Stimulated activated CD8-positive, alpha-beta memory T cell treated with anti-CD3 and anti-CD28 coated beads, Interleukin-4, amount 100 ng/mL, for 1 hour (primary cell): ENCODE results near the gene ACACA.
A peak's percentile ranks its signal among the peaks of the same experiment; 100 is the strongest.

Experiments
- DNase-seq, 2 donors: peaks; one replicate each; pipeline ENCODE4 v3.0.0-alpha.2; 2020; ENCODE audit warnings: low read depth in 2 of 2, low spot score in 1 of 2

ACACA gene

DNA sequence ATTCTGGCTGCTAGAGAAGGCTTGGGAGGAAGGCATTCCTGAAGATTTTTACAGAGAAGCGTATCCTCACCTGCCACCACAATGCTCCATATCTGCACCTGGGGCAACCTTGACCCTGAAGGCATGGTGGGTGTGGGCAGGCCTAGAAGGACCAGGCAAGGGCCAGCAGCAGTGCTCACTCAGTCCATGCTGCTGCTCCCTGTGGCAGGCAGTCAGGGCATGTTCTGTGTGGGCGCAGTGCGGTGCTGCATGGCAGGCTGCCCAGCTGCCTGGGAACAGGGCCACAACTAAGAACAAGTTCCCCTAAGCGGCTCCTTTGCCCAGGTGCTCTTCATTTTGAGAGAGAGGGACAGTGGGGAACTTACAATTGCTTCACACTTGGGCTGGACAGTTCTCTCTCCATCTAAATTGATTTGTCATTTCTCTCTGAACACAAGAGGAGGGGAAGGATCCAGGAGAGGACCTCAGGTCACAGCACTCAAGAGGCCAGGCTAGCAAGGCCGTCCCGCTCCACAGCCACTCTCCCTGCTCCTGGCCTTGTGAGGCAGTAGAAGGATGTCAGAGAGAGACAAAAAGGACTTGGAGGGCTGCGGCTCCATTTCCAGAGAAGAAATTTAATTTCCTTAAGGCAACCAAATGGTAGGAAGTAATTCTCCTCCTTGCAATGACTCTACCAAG is 299.1 kb downstream of the ACACA start:
- DNase-seq, result no peak

DNA sequence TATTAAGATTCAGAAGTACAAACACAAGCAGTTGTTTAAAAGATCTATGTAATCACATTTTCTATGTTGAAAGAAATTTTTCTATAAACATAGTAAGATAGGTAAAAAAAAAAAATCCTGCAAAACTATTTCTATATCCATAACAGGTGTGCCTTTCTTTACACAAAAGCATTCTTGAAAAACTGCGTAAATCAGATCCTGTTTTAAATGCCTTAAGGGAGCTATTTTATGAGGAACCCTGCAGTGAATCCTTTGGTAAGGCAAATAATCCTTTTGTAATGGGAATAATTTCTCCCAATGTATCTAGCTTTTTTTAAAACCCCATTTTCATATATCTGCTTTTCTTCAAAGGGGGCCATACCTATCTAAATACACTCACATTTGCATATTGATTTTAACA is 300.6 kb downstream of the ACACA start:
- no peak for DNase-seq

DNA sequence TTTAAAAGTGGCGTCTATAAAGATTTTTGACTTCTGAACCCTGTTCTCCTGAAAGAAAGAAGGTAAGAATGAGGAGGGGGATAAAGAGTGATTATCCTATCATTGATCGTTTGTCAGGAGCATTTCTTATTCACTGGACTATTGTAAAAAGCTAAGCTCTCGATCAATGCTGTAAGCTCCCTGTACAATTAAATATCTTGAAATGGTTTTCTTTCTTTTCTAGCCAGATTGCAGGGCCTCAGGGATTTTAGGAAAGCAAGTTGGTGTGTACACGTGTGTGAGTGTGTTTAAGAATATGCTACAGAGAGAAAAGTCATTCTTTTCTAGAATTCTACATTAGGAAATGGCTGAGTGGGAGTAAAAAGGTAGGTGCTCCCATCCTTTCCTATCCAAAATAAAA is 303.4 kb downstream of the ACACA start:
- no peak for DNase-seq

DNA sequence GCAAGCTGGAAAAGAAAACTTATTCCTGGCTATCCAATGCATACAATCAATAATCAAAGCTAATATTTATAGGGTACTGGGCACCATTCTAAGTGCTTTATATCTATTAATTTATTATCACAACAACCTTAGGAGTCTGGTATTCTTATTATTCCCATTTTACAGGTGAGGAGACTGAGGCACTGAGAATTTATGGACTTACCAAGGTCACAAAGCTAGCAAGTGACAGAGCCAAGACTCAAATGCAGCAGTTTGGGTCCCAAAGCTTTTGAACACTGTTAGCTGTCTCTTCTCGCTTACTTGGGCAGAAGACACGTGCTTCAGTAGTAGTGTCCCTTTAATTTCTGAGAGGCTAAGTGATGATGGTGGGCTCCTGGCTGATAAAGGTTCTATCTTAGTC is 305.3 kb downstream of the ACACA start:
- DNase-seq, result no peak

DNA sequence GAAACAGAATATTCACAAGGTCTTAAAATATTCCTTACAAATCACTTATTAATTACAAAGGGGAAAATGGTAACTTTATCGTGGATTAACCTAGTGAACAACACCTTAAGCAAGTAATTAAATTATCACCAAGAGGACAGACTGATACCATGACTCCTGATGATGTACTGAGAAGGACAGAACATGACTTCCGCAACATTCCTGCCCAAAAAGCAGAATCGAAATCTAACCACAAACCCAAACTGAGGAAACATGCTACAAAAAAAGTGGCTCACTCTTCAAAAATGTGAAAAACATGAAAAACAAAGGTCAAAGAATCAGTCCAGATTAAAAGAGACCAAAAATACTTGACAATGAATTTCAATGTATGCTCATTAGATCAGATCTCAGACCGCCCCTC is 306.4 kb downstream of the ACACA start:
- no peak for DNase-seq

DNA sequence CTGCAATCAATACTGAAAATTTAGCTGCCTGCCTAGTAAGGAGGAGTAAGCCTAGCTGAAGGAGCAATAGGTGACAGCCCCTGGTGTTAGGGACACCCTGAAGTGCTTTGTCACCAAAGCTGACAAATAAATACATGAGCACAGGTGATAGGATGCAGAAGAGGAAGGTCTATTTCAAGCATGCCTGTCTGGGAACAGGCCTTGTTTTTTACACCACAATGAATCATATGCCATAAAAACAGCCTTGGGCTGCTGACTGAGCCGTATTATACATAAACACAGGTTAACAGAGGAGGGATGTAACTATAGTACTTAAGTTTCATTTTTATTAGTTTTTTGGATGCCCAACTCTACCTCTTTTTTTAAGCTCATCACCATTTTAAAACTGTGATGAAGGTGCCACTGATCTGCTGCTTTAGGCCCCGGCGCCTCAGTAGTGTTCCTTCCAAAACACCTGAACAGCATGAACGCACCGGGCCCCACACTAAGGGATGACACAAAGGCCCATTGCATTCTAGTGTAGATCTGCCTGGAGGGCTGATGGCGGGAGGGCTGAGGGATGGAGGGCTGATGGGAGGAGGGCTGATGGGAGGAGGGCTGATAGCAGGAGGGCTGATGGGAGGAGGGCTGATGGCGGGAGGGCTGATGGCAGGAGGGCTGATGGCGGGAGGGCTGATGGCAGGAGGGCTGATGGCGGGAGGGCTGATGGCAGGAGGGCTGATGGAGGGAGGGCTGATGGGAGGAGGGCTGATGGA is 307.5 kb downstream of the ACACA start:
- no peak for DNase-seq

DNA sequence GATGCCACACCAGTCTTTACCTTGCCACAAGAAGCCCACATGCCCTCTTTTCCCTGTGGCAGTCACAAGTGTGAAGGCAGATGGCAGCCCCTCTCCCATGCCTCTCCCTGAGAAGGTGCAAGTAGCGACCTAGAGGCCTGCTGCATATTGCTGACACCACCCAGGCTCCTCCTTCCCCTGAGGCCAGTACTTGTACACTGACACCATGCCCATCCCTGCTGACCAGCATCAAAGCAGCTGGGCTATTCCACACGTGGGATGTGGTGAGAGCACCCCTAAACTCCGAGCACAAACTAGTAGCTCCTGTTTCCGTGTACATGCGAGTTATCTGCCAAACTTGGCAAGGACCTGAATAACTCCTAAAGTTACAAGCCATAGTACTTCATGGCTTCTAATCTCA is 308.5 kb downstream of the ACACA start:
- no peak for DNase-seq

DNA sequence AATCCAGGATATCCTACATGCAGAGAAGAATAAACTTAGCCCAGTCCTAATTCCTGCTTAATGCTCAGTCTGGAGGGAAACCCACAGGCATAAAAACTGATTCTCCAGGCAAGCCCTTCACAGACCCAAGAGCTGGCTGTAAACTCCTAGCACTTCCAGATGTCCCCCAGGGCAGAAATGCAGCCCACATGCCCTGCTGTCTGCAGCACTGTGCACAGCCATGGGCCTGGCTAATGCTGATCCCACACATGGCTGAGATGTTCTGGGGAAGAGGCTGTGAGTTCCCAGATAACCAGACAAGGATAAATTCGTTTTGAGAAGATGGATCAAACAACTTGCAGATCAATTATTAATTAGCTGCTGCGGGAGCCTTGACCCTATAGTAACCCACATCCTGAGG is 309.5 kb downstream of the ACACA start:
- DNase-seq, result no peak

DNA sequence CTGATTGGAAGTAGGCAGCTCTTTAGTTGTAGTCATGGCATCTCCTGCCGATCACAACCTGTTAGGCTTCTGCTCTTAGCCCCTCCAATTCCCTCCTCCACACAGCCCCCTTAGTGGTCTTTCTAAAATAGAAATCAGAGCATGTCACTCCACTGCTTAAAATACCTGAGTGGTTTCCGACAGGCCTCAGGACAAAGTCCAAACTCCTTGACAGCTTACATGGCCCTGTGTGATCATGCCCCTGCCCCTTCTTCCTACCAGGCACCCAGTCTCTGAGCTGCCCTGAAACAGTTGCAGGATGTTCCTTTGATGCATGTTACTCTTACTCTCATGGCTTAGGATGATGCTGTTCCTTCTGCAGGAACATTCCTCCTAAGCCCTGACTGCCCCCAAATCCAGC is 310.6 kb downstream of the ACACA start:
- no peak for DNase-seq

DNA sequence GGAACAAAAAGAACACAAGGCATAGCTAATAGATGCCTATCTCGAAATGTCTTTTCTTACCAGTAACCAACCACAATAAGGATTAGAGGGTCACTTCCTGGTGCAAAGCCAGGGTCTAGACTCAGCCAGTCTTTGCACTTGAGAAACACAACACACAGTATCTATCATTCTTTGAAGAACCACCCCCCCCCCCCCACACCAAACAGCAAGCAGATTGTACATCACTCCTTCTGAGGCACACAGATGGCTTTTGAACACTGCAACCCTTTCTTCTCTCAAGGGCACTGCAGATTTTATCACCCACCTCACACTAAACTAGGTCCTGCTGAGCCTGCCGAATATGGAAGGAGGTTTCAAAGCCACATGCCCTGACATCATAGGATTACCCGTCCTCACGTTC is 312.2 kb downstream of the ACACA start:
- no peak for DNase-seq

DNA sequence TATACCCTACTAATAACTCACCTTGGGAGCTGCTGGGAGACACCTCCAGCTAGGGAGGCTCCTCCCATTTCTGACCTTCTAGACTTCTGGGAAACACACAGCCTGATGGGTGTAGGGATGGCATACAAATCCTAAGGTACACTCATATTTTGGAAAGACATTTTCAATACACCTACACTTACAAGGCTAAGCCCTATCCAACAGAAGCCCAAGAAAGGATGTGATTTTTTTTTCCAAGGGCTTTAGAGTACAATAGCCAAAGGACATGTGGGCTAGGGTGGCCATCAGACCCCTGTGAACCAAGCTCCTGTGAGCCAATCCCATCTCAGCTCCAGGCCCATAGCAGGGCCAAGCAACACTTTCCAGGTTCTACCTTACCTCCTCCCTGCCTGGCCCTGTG is 313.9 kb downstream of the ACACA start:
- DNase-seq, result no peak

DNA sequence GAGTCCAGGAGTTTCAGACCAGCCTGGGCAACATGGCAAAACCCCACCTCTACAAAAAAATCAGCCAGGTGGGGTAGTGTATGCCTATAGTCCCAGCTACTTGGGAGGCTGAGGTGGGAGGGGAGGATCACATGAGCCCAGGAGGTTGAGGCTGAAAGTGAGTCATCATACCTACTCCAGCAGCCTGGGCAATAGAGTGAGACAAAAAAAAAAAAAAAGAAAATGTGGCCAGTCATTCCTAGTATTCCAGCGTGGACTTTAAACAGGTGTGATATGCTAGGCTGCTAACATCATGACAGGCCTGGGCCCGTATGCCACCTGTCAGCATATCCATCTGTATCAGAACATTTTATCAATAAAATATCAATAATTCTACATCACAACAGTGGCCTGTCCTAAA is 314.6 kb downstream of the ACACA start:
- DNase-seq, result no peak

DNA sequence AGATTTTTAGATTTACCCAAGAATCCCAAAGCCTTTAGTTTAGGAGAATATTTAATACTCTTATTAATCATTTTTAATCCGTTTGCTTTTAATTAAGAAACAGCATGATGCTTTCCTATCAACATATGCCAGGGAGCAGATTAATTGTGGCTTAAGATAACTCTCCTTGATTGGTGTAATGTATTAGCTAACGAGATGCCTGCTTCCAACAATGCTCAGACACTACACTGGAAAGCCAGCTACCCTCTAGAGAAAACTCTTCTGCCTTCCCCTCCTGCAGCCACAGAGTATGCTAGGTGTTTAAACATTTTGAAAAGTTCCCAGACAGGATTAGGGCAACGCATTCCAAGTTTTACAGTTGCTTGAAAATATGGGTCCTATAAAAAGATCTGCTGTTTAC is 315.7 kb downstream of the ACACA start:
- no peak for DNase-seq

DNA sequence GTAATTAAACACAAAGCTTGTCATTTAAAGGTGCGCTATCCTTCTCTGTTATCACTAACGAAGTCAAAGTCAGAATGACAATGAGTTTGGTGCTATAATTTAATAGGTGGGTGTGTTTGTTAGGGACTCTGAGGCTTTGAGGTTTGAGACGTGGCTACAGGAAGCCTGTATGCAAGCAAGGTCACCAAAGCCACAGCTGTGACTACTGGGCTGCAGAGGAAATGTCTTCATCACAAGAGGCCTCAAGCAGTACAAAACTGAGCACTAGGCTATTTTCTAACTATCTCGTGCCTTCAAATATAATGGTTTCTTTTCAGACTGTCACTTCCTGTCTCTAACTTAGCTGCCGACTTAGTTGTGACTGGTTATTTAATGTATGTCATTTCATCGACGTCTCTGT is 316.7 kb downstream of the ACACA start:
- DNase-seq, result peak; percentile 30 to 38

DNA sequence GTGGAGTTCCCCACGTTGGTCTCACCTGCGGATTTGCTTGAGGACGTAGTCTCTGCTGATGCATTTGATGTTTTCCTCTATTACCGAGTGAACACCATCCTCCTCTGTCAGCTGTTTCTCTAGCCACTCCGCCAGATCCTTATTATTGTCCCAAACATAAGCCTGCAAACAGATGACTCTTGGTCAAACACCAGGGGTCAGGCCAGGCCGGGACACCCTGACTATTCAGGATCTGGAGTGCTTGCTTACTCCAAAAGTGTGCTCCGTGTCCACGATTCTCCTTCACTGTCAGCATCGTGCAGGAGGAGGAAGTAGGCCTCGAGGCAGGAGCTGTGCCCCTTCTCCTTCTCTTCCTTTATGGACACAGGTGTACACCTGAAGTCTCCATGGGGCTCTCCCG is 317.7 kb downstream of the ACACA start:
- no peak for DNase-seq

DNA sequence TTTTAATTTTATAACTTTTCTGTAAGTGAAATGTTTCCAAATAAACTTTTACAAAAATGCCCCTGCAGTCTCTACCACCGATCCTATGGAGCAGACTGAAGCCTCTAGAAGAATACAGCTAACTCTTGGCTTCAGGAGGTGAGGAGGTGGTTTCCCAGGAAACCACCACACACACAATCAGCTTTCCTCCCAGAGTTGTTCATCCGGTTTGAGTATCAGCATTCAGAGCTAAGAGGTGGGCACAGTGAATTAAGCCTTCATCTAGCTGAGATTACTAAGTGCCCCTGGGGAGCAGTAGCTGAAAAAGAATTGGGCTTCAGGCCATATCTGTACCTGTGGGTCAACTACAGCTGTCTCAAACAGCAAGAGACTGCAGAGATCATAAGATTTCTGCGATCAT is 318.2 kb downstream of the ACACA start:
- no peak for DNase-seq

DNA sequence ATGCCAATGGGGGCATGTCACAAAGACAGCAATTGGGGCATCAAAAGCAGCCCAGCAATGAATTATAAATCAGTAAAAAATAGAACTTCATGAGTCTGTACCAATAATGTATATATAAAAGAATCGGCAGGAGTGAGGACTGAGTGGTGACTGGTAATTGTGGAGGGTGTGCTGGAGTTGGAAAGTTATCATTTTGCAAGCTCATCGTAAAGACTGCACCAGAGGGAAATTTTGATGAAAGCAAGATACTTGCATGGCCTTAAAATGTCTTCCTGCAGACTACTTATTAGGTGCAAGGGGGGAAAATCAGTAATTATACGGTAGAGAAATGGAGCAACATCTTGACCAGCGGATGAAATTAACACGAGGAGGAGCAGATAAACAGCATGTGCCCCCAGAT is 319.0 kb downstream of the ACACA start:
- DNase-seq, result no peak

DNA sequence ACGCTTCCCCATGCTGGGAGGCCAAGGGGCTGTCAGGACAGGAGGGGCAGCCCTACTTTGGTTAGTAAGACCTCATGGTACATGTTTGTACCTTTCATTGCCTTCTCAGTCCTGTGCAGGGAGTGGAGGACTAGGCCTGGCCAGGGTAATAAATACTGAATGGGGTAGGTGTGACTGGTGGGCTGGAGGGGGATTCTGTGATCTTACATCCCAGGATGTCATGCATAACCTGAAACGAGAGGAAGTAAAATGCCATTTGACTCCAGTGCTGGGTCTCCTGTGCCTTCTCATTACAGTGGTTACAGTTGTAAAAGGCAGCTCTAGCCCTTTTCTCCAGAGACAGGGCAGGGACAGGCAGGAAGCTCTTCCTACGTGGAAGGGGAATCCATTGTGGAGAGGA is 319.7 kb downstream of the ACACA start:
- DNase-seq, result no peak

DNA sequence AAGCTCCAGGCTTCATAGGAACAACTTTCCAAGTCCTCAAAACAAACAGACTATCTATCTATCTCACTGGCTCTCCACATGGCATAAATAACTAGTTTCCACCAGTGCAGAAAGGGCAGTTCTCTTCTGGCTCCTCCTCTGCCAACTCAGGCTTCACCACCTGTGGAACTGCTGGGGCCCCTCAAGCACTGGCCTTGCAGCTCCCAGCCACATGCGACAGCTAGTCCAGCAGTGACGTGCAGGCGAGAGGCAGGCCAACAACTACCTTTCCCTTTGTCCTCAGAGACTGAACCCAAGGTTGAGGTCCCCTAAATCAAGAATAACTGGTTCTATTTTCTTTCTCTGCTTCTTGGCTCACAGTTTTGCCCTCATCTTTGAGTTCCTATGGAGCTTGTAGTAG is 320.3 kb downstream of the ACACA start:
- no peak for DNase-seq

DNA sequence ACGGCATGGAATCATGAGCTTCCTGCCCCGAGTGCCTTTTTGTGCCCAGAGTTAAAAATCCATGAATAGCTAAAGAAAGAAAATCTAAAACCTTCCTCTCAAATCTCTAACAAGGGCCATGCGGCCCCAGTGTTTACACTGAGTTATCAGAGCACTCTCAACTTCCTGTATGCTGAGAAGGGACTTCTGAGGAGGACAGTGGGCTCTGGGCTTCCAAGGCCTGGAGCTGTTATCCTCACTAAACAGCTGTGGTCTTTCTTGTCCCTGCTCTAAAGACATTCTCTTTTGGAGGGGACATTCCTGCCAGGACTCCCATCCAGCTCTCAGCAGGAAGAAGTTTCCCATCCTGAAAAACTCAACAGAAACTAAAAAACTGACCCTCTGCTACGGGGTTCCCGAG is 322.3 kb downstream of the ACACA start:
- DNase-seq, result no peak

DNA sequence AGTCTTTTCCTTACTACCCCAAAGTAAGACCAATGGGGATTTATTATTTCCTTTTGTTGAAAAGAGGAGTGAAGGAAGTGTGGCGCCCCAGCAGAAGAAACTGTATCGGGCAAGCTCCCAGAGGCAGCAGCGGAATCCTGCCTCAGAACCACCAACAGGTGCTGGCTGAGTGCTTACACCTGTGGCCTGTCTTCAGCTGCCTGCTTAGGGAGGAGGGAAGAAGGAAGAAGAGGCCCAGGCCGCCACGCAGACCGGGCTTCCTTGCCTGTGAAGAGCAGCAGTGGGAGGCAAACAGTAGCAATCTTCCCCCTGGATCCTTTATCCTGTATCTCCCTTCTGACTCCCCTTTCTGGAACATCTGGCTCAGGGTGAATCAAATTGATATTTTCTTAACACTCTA is 323.2 kb downstream of the ACACA start:
- no peak for DNase-seq

DNA sequence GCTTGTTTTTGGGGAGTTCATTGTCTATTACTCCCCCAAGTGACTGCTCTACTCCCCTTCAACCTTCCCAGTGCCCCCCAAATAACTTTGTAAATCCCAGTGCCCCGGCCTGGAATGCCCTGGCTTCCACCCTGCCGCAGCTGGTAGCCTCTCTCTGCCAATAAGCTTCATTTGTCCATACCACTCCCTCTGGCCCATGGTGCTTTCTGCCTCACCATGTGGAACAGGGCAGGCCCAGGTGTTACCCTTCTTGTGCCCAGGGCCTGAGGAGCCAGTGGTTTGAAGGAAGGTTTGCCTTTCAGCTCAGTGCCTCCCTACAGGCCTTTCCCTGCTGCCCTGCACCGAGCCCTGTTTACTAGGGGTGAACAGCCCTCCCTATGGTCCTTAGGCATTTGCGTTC is 323.7 kb downstream of the ACACA start:
- no peak for DNase-seq

DNA sequence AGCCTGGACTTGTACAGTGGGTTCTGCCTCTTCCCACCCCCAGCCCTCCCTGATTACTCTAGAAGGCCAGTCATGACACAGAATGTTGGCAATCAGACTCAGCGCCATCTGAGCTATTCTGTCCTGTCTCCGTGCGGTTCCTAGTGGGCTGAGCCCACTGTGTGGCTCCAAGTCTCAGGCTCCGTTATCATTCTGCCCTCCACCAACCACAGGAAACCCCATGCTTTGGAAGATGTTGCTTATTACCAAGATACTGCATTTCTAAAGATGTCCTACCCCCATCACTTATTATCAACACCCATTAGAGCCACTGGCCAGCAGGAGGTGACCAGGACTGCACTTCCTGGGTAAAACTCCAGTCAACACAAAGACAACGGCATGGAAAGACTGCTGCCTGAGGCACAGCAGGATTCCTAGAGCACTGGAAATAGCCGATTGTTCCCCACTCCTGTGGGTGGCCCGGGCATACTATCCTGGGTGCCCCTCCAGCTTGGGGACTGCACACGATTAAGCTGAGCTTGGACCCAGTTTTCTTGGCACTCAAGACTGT is 324.2 kb downstream of the ACACA start:
- no peak for DNase-seq
